GM03348 (cell line): ENCODE results near the gene PRELID1.
"Not testable (repeated sequence)": the region's sequence is repeated elsewhere in the genome, so short reads cannot be mapped to it uniquely, and the experiment has no call there.

ENCODE experiments used
- DNase-seq: peaks from one replicate; pipeline ENCODE4 v3.0.0; 2012; ENCODE audit warnings: low spot score

Gene PRELID1

GRCh38 chr5:177336112-177336511, 32.5 kb downstream of the PRELID1 start:
- DNase-seq, result no peak

GRCh38 chr5:177336603-177337494, 33.2 kb downstream of the PRELID1 start:
- no peak for DNase-seq

GRCh38 chr5:177338251-177339106, 34.9 kb downstream of the PRELID1 start:
- DNase-seq, result no peak

GRCh38 chr5:177339107-177339638, 35.6 kb downstream of the PRELID1 start:
- DNase-seq, result no peak

- DNase-seq, result not testable (repeated sequence)
Measured at GRCh38 chr5:177343000-177343399, 39.4 kb downstream of the PRELID1 start.

- DNase-seq, result no peak
Measured at GRCh38 chr5:177343777-177344176, 40.2 kb downstream of the PRELID1 start.

GRCh38 chr5:177344891-177345290, 41.3 kb downstream of the PRELID1 start:
- DNase-seq, result no peak

GRCh38 chr5:177346820-177347219, 43.2 kb downstream of the PRELID1 start:
- DNase-seq, result no peak

GRCh38 chr5:177347699-177348098, 44.1 kb downstream of the PRELID1 start:
- no peak for DNase-seq

- no peak for DNase-seq
Measured at GRCh38 chr5:177349362-177349647, 45.7 kb downstream of the PRELID1 start.

- DNase-seq, result no peak
Measured at GRCh38 chr5:177349762-177350161, 46.2 kb downstream of the PRELID1 start.

- DNase-seq, result no peak
Measured at GRCh38 chr5:177350776-177351391, 47.3 kb downstream of the PRELID1 start.

- peak; percentile 98 for DNase-seq
Measured at GRCh38 chr5:177351392-177352329, 48.1 kb downstream of the PRELID1 start, which contains the start of gene LMAN2. Gene LMAN2, minus strand, starts transcription at chr5:177351668. Its CDS starts 21 bp downstream, at chr5:177351647.

GRCh38 chr5:177353093-177353492, 49.5 kb downstream of the PRELID1 start:
- no peak for DNase-seq

- no peak for DNase-seq
Measured at GRCh38 chr5:177354256-177354655, 50.7 kb downstream of the PRELID1 start.

GRCh38 chr5:177354711-177355110, 51.1 kb downstream of the PRELID1 start:
- DNase-seq, result no peak

- no peak for DNase-seq
Measured at GRCh38 chr5:177355162-177355867, 51.7 kb downstream of the PRELID1 start.

- DNase-seq, result no peak
Measured at GRCh38 chr5:177355868-177356168, 52.2 kb downstream of the PRELID1 start.
